ENCODE data around the gene SAFB.

DNA sequence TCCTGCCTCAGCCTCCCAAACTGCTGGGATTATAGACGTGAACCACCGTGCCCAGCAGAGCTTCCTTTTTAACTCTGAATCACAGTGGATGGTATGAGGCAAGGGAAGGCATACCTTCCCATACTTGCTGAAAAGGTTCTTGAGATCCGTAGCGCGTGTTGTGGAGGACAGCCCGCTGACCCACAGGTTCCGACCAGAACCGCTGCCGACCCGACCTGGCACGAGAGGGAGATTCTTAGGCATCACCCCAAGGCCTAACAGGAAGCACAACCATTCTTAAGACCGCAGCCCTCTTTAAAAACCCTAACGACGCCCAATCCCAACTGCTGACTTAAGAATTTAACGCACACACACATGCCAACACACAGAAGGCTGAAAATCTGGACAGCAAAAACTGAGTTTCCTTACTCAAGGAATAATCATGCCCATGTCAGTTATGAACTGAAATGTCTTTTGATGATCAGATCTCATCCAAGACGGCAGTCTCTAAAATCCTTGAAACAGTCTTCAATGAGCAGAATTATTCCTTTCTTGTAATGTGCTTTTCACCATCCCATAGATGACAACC lies 12.9 kb upstream of the SAFB start:
- TF ChIP-seq, protein P1, sequence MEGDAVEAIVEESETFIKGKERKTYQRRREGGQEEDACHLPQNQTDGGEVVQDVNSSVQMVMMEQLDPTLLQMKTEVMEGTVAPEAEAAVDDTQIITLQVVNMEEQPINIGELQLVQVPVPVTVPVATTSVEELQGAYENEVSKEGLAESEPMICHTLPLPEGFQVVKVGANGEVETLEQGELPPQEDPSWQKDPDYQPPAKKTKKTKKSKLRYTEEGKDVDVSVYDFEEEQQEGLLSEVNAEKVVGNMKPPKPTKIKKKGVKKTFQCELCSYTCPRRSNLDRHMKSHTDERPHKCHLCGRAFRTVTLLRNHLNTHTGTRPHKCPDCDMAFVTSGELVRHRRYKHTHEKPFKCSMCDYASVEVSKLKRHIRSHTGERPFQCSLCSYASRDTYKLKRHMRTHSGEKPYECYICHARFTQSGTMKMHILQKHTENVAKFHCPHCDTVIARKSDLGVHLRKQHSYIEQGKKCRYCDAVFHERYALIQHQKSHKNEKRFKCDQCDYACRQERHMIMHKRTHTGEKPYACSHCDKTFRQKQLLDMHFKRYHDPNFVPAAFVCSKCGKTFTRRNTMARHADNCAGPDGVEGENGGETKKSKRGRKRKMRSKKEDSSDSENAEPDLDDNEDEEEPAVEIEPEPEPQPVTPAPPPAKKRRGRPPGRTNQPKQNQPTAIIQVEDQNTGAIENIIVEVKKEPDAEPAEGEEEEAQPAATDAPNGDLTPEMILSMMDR (conservative IDR thresholded peaks at IDR 0.05; ENCODE audit: low read length), result no peak
- no peak for TF ChIP-seq EZH2phosphoT487 (IDR thresholded peaks at IDR 0.05; ENCODE audit: borderline replicate concordance)

Measured in Loucy (cell line).